22Rv1 (cell line): ENCODE data around the gene ANO2.

Experiments
- ZFX ChIP-seq: fragments of 450-650 bp; IDR thresholded peaks from 2 replicates; pipeline ENCODE4 v1.6.1; 2017; ENCODE audit warnings: antibody characterized with exemption, borderline replicate concordance
- TF ChIP-seq, protein P1 (sequence below): fragments of 450-650 bp; IDR thresholded peaks from 2 replicates; pipeline ENCODE4 v1.5.1; 2017; ENCODE audit warnings: mild to moderate bottlenecking

GRCh38 chr12:5987573-5987972 is 42.5 kb upstream of the ANO2 start:
- TF ChIP-seq, protein P1, sequence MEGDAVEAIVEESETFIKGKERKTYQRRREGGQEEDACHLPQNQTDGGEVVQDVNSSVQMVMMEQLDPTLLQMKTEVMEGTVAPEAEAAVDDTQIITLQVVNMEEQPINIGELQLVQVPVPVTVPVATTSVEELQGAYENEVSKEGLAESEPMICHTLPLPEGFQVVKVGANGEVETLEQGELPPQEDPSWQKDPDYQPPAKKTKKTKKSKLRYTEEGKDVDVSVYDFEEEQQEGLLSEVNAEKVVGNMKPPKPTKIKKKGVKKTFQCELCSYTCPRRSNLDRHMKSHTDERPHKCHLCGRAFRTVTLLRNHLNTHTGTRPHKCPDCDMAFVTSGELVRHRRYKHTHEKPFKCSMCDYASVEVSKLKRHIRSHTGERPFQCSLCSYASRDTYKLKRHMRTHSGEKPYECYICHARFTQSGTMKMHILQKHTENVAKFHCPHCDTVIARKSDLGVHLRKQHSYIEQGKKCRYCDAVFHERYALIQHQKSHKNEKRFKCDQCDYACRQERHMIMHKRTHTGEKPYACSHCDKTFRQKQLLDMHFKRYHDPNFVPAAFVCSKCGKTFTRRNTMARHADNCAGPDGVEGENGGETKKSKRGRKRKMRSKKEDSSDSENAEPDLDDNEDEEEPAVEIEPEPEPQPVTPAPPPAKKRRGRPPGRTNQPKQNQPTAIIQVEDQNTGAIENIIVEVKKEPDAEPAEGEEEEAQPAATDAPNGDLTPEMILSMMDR = no peak
- TF ChIP-seq ZFX = no peak
